Right forelimb (tissue), 1 donor: ENCODE data around the gene MARF1.
"Not testable (repeated sequence)": the region's sequence is repeated elsewhere in the genome, so short reads cannot be mapped to it uniquely, and the experiment has no call there.

Experiments
- DNase-seq: peaks from one replicate; pipeline ENCODE4 v3.0.0-alpha.2; 2018

MARF1 gene

GRCh38 chr16:15620611-15621195 is 22.3 kb downstream of the MARF1 start:
- DNase-seq, result no peak

- DNase-seq, result no peak
These were observed 24.6 kb downstream of the MARF1 start for GRCh38 chr16:15618392-15618791.

- DNase-seq, result no peak
These were observed 25.1 kb downstream of the MARF1 start for GRCh38 chr16:15617901-15618300.

- no peak for DNase-seq
These were observed 26.3 kb downstream of the MARF1 start for GRCh38 chr16:15616475-15617165.

GRCh38 chr16:15616012-15616411 is 26.9 kb downstream of the MARF1 start:
- DNase-seq, result no peak

- DNase-seq, result no peak
These were observed 29.3 kb downstream of the MARF1 start for GRCh38 chr16:15613676-15614075.

- no peak for DNase-seq
These were observed 31.3 kb downstream of the MARF1 start for GRCh38 chr16:15611610-15612009.

- no peak for DNase-seq
These were observed 32.5 kb downstream of the MARF1 start for GRCh38 chr16:15610369-15610871.

- DNase-seq, result no peak
These were observed 33.7 kb downstream of the MARF1 start for GRCh38 chr16:15609286-15609649.

- DNase-seq, result no peak
These were observed 34.3 kb downstream of the MARF1 start for GRCh38 chr16:15608398-15609285.

- no peak for DNase-seq
These were observed 35.1 kb downstream of the MARF1 start for GRCh38 chr16:15607700-15608396.

GRCh38 chr16:15607221-15607699 is 35.7 kb downstream of the MARF1 start:
- DNase-seq, result not testable (repeated sequence)

GRCh38 chr16:15606518-15607220 is 36.3 kb downstream of the MARF1 start:
- DNase-seq, result no peak

- DNase-seq, result no peak
These were observed 37.0 kb downstream of the MARF1 start for GRCh38 chr16:15605839-15606517.

- no peak for DNase-seq
These were observed 38.2 kb downstream of the MARF1 start for GRCh38 chr16:15604460-15605440.

GRCh38 chr16:15602285-15603044 is 40.5 kb downstream of the MARF1 start:
- DNase-seq, result no peak

- DNase-seq, result no peak
These were observed 41.6 kb downstream of the MARF1 start for GRCh38 chr16:15601212-15601879.

- no peak for DNase-seq
These were observed 43.5 kb downstream of the MARF1 start for GRCh38 chr16:15599303-15600070.
